HepG2 (cell line): ENCODE measurements around the gene COL5A2.

Source experiments
- AFF4 ChIP-seq: sonication (generic); formaldehyde crosslinking; IDR thresholded peaks from 2 replicates; pipeline ENCODE4 v1.4.0; 2020; ENCODE audit warnings: missing genetic modification reagents
- CTCF ChIP-seq: sonication (generic); formaldehyde crosslinking; IDR thresholded peaks from 2 replicates; pipeline ENCODE4 v1.5.0; 2020; ENCODE audit warnings: mild to moderate bottlenecking, missing genetic modification reagents, moderate library complexity
- EP300 ChIP-seq, 3 experiments: sonication (generic) in 1 of 3; formaldehyde crosslinking in 1 of 3; IDR thresholded peaks; 2 replicates each; pipeline versions ENCODE4 v1.5.1 to v1.6.1; 2011 to 2020; ENCODE audit warnings: low read depth in 2 of 3, low read length in 2 of 3, borderline replicate concordance in 1 of 3, improper control_type of control experiment in 1 of 3, mild to moderate bottlenecking in 1 of 3, missing genetic modification reagents in 1 of 3, moderate library complexity in 1 of 3
- KDM1A ChIP-seq: IDR thresholded peaks from 2 replicates; pipeline ENCODE4 v1.6.1; 2016; ENCODE audit warnings: missing compliant biosample characterization
- REST ChIP-seq, 2 experiments: IDR thresholded peaks; 2 replicates each; pipeline ENCODE4 v1.6.1; 2011 to 2012; ENCODE audit warnings: low read length in 2 of 2, borderline replicate concordance in 1 of 2, low read depth in 1 of 2, mild to moderate bottlenecking in 1 of 2, moderate library complexity in 1 of 2
- RFX5 ChIP-seq: IDR thresholded peaks from 2 replicates; pipeline ENCODE4 v1.6.1; 2011; ENCODE audit warnings: low read depth, low read length, improper control_type of control experiment
- TBL1XR1 ChIP-seq: fragments of 150-350 bp; IDR thresholded peaks from 2 replicates; pipeline ENCODE4 v1.6.1; 2014; ENCODE audit warnings: borderline replicate concordance, low read length; ENCODE audit not compliant: partially characterized antibody
- UBTF ChIP-seq: sonication (generic); formaldehyde crosslinking; IDR thresholded peaks from 2 replicates; pipeline ENCODE4 v1.4.0; 2020; ENCODE audit warnings: mild to moderate bottlenecking, missing genetic modification reagents
- ZBTB14 ChIP-seq: sonication (generic); formaldehyde crosslinking; IDR thresholded peaks from 2 replicates; pipeline ENCODE4 v1.4.0; 2020; ENCODE audit warnings: missing genetic modification reagents
- ZBTB33 ChIP-seq: sonication (generic); formaldehyde crosslinking; IDR thresholded peaks from 2 replicates; pipeline ENCODE4 v1.4.0; 2020; ENCODE audit warnings: missing genetic modification reagents
- ZHX2 ChIP-seq, 2 experiments: sonication (generic) in 1 of 2; formaldehyde crosslinking in 1 of 2; IDR thresholded peaks; 2 replicates each; pipeline versions ENCODE4 v1.6.1 to v1.9.0; 2014 to 2022; ENCODE audit warnings: antibody characterized with exemption in 1 of 2, borderline replicate concordance in 1 of 2, inconsistent platforms in 1 of 2, low read depth in 1 of 2, missing genetic modification reagents in 1 of 2

- TF ChIP-seq ZBTB14 (no peak), AFF4 (CRISPR knock-in tag) (no peak), RFX5 (no peak), CTCF (CRISPR knock-in tag) (no peak), ZBTB33 (CRISPR knock-in tag) (no peak), KDM1A (CRISPR knock-in tag) (no peak), REST (IDR thresholded peaks at IDR 0.05; ENCODE audit: borderline replicate concordance in 1 of 2, low read depth in 1 of 2, low read length in 2 of 2) (no peak), UBTF (no peak), TBL1XR1 (no peak), EP300 (IDR thresholded peaks at IDR 0.05; ENCODE audit: low read depth in 2 of 2, low read length in 2 of 2) (no peak), EP300 (CRISPR knock-in tag; IDR thresholded peaks at IDR 0.05; ENCODE audit: borderline replicate concordance) (no peak), ZHX2 (IDR thresholded peaks at IDR 0.05; ENCODE audit: low read depth) (no peak), ZHX2 (CRISPR knock-in tag; IDR thresholded peaks at IDR 0.05; ENCODE audit: borderline replicate concordance) (no peak)
Measured at GRCh38 chr2:189179570-189179950, at the start of gene COL5A2.
